Tibial nerve (tissue), 4 donors: ENCODE measurements around the gene SOX14. TPM values are rescaled to one million over a fixed set of nuclear protein-coding genes. Genes with fewer than 3 reads are reported as not detected.

Experiments
- DNase-seq, 2 donors: peaks; one replicate each; pipeline ENCODE4 v3.0.0-alpha.2; 2019; ENCODE audit warnings: low spot score in 2 of 2
- H3K27ac ChIP-seq, 4 donors: fragments of 200-600 bp; sonication (generic) in 3 of 4; one replicate each; pipeline ENCODE4 v1.5.1; 2017 to 2019; ENCODE audit warnings: mild to moderate bottlenecking in 1 of 4
- H3K27me3 ChIP-seq, 2 donors: fragments of 200-600 bp; sonication (generic) in 1 of 2; one replicate each; pipeline versions ENCODE4 v1.5.1 to v1.6.0; 2017 to 2019
- H3K36me3 ChIP-seq, 3 donors: fragments of 200-600 bp; sonication (generic); one replicate each; pipeline ENCODE4 v1.5.1; 2018 to 2019
- H3K4me1 ChIP-seq, 4 donors: fragments of 200-600 bp; sonication (generic) in 3 of 4; one replicate each; pipeline ENCODE4 v1.5.1; 2017 to 2019
- H3K4me3 ChIP-seq, 4 donors: fragments of 200-600 bp; sonication (generic) in 3 of 4; one replicate each; pipeline ENCODE4 v1.5.1; 2017 to 2019; ENCODE audit warnings: mild to moderate bottlenecking in 1 of 4, moderate library complexity in 1 of 4
- H3K9me3 ChIP-seq, 4 donors: fragments of 200-600 bp; sonication (generic) in 3 of 4; one replicate each; pipeline ENCODE4 v1.5.1; 2017 to 2019
- EP300 ChIP-seq, 2 donors: sonication (generic); formaldehyde crosslinking; IDR thresholded peaks; one replicate each; pipeline ENCODE4 v1.6.1; 2017; ENCODE audit warnings: antibody characterized with exemption in 2 of 2, mild to moderate bottlenecking in 1 of 2
- POLR2A ChIP-seq, 2 donors: fragments of 450-650 bp; IDR thresholded peaks; one replicate each; pipeline ENCODE4 v1.6.1; 2017; ENCODE audit warnings: antibody characterized with exemption in 2 of 2, mild to moderate bottlenecking in 2 of 2, moderate library complexity in 2 of 2
- WGBS, 2 donors: methylation state at CpG; one replicate each; pipeline ENCODE4 v1.1.5; 2018; 5-methylcytosine and 5-hydroxymethylcytosine counted together
- total RNA-seq, 4 donors: library from RNA; depleted of rRNA; stranded (reverse); fragments of >200 nt; gene quantifications; one replicate each; pipeline ENCODE4 v1.1.0, GENCODE V29; 2016
- TF ChIP-seq, protein P1 (sequence below), 5 experiments: fragments of 200-600 bp in 3 of 5; fragments of 450-650 bp in 2 of 5; sonication (generic) in 3 of 5; IDR thresholded peaks; one replicate each; pipeline ENCODE4 v1.5.1; 2016 to 2019; ENCODE audit warnings: antibody characterized with exemption in 5 of 5, mild to moderate bottlenecking in 3 of 5, moderate library complexity in 2 of 5

Gene SOX14
- total RNA-seq, 4 donors from 2014 or later = not detected

DNA sequence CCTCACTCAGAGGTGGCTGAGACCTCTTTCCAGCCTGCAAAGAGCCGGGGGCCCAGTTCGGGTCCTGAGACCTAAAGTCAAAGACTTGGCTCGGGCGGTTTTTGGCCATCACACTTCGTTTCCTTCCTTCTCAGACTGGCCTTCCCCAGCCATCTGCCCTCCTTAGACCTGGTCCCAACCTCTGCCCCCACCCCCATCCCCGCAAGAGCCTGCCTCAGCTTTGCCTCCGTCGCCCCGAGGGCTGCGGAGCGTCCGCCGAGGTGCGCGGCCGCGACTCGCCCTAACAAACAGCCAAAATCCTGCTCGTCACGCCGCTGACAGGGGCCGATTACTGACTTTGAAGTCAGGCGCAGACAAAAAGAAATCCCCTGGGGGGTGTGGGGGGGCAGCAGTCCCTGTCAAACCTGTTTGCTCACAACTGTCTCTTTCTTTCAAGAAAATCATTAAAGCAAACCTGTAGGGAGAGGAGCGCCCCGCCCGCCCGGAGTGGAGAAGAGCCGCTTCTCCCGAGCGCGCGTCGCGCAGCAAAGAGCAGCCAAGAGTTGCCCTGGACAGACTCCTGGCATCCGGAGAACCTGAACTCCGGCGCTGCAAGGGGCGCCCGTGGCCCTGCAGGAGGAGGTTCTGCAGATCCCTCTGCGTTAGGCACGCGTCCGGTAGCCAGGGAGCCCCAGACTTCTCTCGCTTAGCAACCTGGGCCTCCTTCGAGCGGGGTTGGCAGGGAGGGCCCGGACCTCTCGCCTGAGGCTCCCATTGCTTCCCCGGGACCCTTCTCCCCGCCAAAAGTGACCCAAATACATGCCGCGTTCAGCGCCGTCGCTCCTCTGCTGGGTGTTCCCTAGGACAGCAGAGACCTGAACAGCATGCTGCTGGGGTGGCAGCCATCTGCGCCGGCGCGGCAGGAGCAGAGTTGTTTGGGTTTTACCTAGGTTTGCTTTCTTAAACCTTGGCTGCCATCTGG lies 4.5 kb downstream of the SOX14 start:
- 2 to 4% methylated on average over 31 to 58 of the region's 59 CpGs for WGBS, 2 donors
- no peaks in the 10 kb centered on the region for H3K36me3 ChIP-seq
- TF ChIP-seq POLR2A (IDR thresholded peaks at IDR 0.05) = no peak
- TF ChIP-seq EP300 (IDR thresholded peaks at IDR 0.05) = no peak
- TF ChIP-seq, protein P1, sequence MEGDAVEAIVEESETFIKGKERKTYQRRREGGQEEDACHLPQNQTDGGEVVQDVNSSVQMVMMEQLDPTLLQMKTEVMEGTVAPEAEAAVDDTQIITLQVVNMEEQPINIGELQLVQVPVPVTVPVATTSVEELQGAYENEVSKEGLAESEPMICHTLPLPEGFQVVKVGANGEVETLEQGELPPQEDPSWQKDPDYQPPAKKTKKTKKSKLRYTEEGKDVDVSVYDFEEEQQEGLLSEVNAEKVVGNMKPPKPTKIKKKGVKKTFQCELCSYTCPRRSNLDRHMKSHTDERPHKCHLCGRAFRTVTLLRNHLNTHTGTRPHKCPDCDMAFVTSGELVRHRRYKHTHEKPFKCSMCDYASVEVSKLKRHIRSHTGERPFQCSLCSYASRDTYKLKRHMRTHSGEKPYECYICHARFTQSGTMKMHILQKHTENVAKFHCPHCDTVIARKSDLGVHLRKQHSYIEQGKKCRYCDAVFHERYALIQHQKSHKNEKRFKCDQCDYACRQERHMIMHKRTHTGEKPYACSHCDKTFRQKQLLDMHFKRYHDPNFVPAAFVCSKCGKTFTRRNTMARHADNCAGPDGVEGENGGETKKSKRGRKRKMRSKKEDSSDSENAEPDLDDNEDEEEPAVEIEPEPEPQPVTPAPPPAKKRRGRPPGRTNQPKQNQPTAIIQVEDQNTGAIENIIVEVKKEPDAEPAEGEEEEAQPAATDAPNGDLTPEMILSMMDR (IDR thresholded peaks at IDR 0.05) = no peak
- H3K27ac ChIP-seq = no peak overlapping the region
- DNase-seq = no peak
- no peaks in the 10 kb centered on the region for H3K9me3 ChIP-seq
- H3K4me3 ChIP-seq = peak overlapping the region in 3 of 4 donors; percentile 31 to 48 (median 37)
- peaks cover 0 to 100% of the 10 kb centered on the region in 2 donors for H3K27me3 ChIP-seq
- H3K4me1 ChIP-seq = peaks cover 0 to 78% (median 21%) of the 10 kb centered on the region in 4 donors

DNA sequence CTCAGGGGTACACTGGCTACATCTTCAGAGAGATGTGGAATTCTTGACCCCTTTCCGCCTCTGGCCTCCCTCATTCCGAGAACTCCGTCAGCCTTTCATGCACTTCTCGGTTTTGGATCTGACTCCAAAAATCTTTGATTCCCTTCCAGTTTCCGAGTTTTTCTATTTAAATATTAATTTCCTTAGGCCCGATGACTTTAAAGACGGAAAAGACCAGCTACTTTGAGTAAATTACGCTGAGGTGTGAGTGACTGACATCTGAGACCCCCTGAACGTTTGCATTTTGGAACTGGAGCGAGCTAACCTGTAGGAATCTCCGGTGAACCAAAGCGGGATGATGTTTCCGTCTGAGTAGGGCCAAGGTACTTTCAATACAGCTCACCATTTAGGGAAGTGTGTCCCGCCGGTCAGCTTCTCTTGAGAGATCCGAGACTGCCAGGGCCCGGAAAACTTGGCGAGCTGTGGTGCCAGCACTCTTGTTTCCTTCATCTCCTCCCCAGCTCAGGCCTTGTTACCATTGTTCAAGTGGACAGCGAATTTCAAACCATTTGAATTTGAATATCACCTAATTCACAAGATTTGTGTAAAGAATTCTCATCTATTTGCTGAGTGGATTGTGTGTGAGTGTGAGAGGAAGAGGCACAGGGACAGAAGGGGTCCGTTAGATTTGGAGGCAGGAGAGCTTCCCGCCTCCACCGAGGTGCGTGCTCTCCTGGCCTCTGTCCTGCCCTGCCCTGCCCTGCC lies 5.4 kb downstream of the SOX14 start:
- Histone ChIP-seq H3K9me3 (no peaks in the 10 kb centered on the region), H3K4me3 (peak overlapping the region in 1 of 4 donors; percentile 35), H3K27me3 (peaks cover 0 to 100% of the 10 kb centered on the region in 2 donors), H3K4me1 (peaks cover 0 to 70% (median 21%) of the 10 kb centered on the region in 4 donors), H3K27ac (no peak overlapping the region), H3K36me3 (no peaks in the 10 kb centered on the region)
- no peak for TF ChIP-seq POLR2A (IDR thresholded peaks at IDR 0.05)
- TF ChIP-seq, protein P1 (IDR thresholded peaks at IDR 0.05) = no peak
- WGBS, 2 donors = 8 to 10% methylated on average over 23 of the region's 23 CpGs
- no peak for DNase-seq

DNA sequence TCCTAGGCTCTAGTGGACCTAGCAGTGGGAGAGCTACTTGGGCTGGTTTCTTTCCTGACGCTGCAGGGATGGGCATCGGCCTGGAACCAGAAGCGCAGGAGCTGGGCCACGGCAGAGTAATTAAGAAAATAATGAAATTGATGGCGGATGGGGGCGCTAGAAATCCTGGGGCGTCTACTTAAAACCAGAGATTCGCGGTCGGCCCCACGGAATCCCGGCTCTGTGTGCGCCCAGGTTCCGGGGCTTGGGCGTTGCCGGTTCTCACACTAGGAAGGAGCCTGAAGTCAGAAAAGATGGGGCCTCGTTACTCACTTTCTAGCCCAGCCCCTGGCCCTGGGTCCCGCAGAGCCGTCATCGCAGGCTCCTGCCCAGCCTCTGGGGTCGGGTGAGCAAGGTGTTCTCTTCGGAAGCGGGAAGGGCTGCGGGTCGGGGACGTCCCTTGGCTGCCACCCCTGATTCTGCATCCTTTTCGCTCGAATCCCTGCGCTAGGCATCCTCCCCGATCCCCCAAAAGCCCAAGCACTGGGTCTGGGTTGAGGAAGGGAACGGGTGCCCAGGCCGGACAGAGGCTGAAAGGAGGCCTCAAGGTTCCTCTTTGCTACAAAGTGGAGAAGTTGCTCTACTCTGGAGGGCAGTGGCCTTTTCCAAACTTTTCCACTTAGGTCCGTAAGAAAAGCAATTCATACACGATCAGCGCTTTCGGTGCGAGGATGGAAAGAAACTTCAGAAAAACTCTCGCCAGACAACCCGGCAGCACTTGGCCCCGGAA lies 6.1 kb downstream of the SOX14 start:
- Histone ChIP-seq H3K27ac (no peak overlapping the region), H3K4me1 (peaks cover 0 to 62% (median 21%) of the 10 kb centered on the region in 4 donors), H3K4me3 (peak overlapping the region in 3 of 4 donors; percentile 1 to 35 (median 13)), H3K27me3 (peaks cover 0 to 100% of the 10 kb centered on the region in 2 donors), H3K36me3 (no peaks in the 10 kb centered on the region), H3K9me3 (no peaks in the 10 kb centered on the region)
- 3 to 5% methylated on average over 37 to 40 of the region's 40 CpGs for WGBS, 2 donors
- TF ChIP-seq, protein P1 (IDR thresholded peaks at IDR 0.05) = no peak
- TF ChIP-seq EP300 (IDR thresholded peaks at IDR 0.05) (no peak), POLR2A (IDR thresholded peaks at IDR 0.05) (no peak)
- DNase-seq = no peak

DNA sequence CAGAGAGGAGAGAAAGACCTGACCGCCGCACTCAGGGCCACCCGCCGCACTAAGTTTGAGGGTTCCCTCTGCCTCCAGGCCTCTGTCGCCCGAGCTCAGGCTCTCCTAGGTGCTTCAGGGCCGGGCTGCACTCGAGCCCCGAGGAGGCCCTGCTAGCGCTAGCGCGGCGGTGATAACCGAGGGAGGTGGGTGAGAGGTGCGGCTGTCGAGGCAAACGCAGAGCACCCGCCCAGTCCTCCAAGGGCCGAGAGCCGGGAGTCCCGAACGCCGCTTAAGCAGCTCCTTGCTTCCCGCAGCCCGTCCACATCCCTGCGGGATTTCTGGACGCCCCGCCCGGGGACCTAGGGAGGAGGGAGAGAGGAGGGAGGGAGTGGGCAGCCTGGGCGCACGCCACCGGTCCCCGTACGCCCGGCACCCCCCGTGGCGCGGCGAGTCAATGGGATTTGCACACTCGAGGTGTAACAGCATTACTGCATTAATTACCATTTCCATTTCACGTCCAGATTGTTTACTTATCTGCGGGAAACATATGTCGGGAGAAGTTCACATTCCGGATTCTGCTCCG lies 6.8 kb downstream of the SOX14 start:
- TF ChIP-seq POLR2A (IDR thresholded peaks at IDR 0.05) (no peak), EP300 (IDR thresholded peaks at IDR 0.05) (no peak)
- TF ChIP-seq, protein P1 (IDR thresholded peaks at IDR 0.05) = no peak
- H3K9me3 ChIP-seq = no peaks in the 10 kb centered on the region
- H3K4me1 ChIP-seq = peaks cover 0 to 57% (median 21%) of the 10 kb centered on the region in 4 donors
- no peak for DNase-seq
- H3K27ac ChIP-seq = no peak overlapping the region
- peak overlapping the region in 3 of 4 donors; percentile 1 to 35 (median 13) for H3K4me3 ChIP-seq
- no peaks in the 10 kb centered on the region for H3K36me3 ChIP-seq
- peaks cover 0 to 97% of the 10 kb centered on the region in 2 donors for H3K27me3 ChIP-seq
- 1% methylated on average over 37 to 42 of the region's 45 CpGs for WGBS, 2 donors
